Uterus (tissue), 2 donors: ENCODE results near the gene ABCA2.

Source experiments
- POLR2A ChIP-seq, 2 donors: fragments of 450-650 bp; IDR thresholded peaks; one replicate each; pipeline ENCODE4 v1.6.1; 2016; ENCODE audit warnings: antibody characterized with exemption in 2 of 2, mild to moderate bottlenecking in 1 of 2, moderate library complexity in 1 of 2
- TF ChIP-seq, protein P1 (sequence below), 4 experiments: fragments of 200-600 bp in 2 of 4; fragments of 450-650 bp in 2 of 4; sonication (generic) in 2 of 4; IDR thresholded peaks; one replicate each; pipeline ENCODE4 v1.5.1; 2016 to 2019; ENCODE audit warnings: antibody characterized with exemption in 4 of 4, mild to moderate bottlenecking in 2 of 4, moderate library complexity in 1 of 4

DNA sequence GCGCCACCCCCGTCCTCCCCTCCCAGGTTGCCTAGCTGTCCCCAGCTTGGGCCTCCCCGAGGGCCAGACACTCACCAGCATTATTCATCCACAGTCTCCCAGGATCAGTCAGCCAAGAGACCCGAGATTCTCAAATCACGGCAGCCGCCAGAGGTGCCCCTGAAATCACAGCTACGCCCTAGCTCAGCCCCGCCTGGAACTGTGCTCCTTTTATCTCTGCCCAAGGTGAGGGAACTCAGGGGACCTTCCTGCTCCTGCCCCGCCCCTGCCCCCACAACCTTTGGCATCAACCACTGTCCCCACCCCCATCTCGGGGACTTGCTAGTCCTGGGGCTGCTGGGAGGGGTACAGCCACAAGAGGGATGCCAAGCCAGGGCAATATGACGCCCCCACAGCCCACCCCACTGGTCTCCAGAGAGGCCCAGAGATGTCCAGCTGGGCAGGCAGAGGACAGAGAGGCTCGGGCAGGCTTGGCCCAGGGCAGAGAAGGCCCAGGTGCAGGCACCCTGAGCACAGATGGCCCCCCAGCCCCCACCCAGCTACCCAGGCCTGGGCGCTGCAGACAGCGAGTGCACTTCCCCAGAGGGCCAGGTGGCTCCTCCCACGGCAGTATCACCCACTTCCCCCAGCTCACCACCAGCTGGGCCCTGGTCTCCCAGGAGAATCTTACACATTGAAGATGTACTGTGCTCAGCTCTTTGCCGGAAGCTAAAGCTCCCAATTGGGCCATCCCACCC, 4.0 kb upstream of the ABCA2 start, which contains the start of gene FUT7:
- TF ChIP-seq, protein P1, sequence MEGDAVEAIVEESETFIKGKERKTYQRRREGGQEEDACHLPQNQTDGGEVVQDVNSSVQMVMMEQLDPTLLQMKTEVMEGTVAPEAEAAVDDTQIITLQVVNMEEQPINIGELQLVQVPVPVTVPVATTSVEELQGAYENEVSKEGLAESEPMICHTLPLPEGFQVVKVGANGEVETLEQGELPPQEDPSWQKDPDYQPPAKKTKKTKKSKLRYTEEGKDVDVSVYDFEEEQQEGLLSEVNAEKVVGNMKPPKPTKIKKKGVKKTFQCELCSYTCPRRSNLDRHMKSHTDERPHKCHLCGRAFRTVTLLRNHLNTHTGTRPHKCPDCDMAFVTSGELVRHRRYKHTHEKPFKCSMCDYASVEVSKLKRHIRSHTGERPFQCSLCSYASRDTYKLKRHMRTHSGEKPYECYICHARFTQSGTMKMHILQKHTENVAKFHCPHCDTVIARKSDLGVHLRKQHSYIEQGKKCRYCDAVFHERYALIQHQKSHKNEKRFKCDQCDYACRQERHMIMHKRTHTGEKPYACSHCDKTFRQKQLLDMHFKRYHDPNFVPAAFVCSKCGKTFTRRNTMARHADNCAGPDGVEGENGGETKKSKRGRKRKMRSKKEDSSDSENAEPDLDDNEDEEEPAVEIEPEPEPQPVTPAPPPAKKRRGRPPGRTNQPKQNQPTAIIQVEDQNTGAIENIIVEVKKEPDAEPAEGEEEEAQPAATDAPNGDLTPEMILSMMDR (IDR thresholded peaks at IDR 0.05) = no peak
- no peak for TF ChIP-seq POLR2A (IDR thresholded peaks at IDR 0.05)
